ENCODE measurements around the gene XPO6. TPM values are rescaled to one million over a fixed set of nuclear protein-coding genes. Genes with fewer than 3 reads are reported as not detected.
A peak's percentile ranks its signal among the peaks of the same experiment; 100 is the strongest.

XPO6 gene
- total RNA-seq, 1 experiment from 2014 or later = 124 TPM

GRCh38 chr16:28081391-28081968, 130.3 kb downstream of the XPO6 start:
- H2BK20ac ChIP-seq (ENCODE audit: low read depth, low read length, poor library complexity, severe bottlenecking) = no peak overlapping the region
- no peak overlapping the region for H3K18ac ChIP-seq (ENCODE audit: insufficient read length, low read depth, low read length)
- H4K91ac ChIP-seq (ENCODE audit: insufficient read length, low read depth, low read length) = no peak overlapping the region
- H2BK5ac ChIP-seq (ENCODE audit: insufficient read length, low read length) = no peak overlapping the region
- no peak for DNase-seq
- no peak overlapping the region for H2BK12ac ChIP-seq (ENCODE audit: insufficient read length, low read depth, low read length)
- no peak overlapping the region; the same call in 1 of the 2 replicates for H3K14ac ChIP-seq (ENCODE audit: insufficient read depth, low read length)
- H2BK120ac ChIP-seq (ENCODE audit: low read depth, low read length, poor library complexity, severe bottlenecking) = no peak overlapping the region
- H4K20me1 ChIP-seq (ENCODE audit: control insufficient read depth, insufficient read depth, insufficient read length) = no peaks in the 10 kb centered on the region
- no peak overlapping the region for H3K4ac ChIP-seq (ENCODE audit: low read depth, low read length)
- no peak overlapping the region for H2BK15ac ChIP-seq (ENCODE audit: low read depth, low read length)
- H3K36me3 Mint-ChIP-seq (ENCODE audit: insufficient read depth in 1 of 3, low read depth in 3 of 3) = no peaks in the 10 kb centered on the region
- H3K9me3 ChIP-seq (ENCODE audit: control insufficient read depth, low read depth, low read length) = no peaks in the 10 kb centered on the region
- H3K23ac ChIP-seq (ENCODE audit: insufficient read length, low read depth, low read length) = no peak overlapping the region
- H3K27ac Mint-ChIP-seq = 0 out of 7 replicates have a peak overlapping the region, but pooled peaks of 1 of the 3 experiments have one; percentile 9
- H3K79me2 ChIP-seq (ENCODE audit: insufficient read depth, low read length) = no peaks in the 10 kb centered on the region
- TF ChIP-seq CTCF (conservative IDR thresholded peaks at IDR 0.05) = no peak
- H3K27me3 Mint-ChIP-seq (ENCODE audit: low read depth) = peaks cover 4% of the 10 kb centered on the region
- no peak overlapping the region for H3K56ac ChIP-seq (ENCODE audit: insufficient read length, low read depth, low read length)
- H2AFZ ChIP-seq (ENCODE audit: low read length) = no peak overlapping the region
- H3K9me3 Mint-ChIP-seq = no peaks in the 10 kb centered on the region
- H3K27ac ChIP-seq (ENCODE audit: insufficient read length, low read depth, low read length) = no peak overlapping the region
- no peak overlapping the region for H2AK5ac ChIP-seq (ENCODE audit: insufficient read length, low read length)
- H3K23me2 ChIP-seq (ENCODE audit: insufficient read length, low read depth, low read length, poor library complexity, severe bottlenecking) = no peaks in the 10 kb centered on the region
- no peak overlapping the region for H3K9ac ChIP-seq (ENCODE audit: extremely low read depth, insufficient read length, low read length)
- no peak overlapping the region for H4K5ac ChIP-seq (ENCODE audit: insufficient read length, low read depth, low read length)
- H4K8ac ChIP-seq (replicated peaks; ENCODE audit: insufficient read length, low read depth, low read length) = no peak overlapping the region
- no peaks in the 10 kb centered on the region for H3K4me1 ChIP-seq (ENCODE audit: insufficient read depth, low read length)
- H3K4me3 Mint-ChIP-seq = no peak overlapping the region
- H3K79me1 ChIP-seq (ENCODE audit: insufficient read depth, low read depth, low read length, poor library complexity, severe bottlenecking) = no peaks in the 10 kb centered on the region
- H3K27me3 ChIP-seq (ENCODE audit: insufficient read depth, low read length) = no peaks in the 10 kb centered on the region
- H3K4me2 ChIP-seq (ENCODE audit: insufficient read depth, insufficient read length, low read length) = no peak overlapping the region
- no CpG with 5 or more reads among the region's 9 CpGs for WGBS (ENCODE audit: extremely low coverage, insufficient read length, low lambda C conversion rate)
- no peak overlapping the region for H3T11ph ChIP-seq (ENCODE audit: low read length)
- peaks cover 0 to 2% of the 10 kb centered on the region in 2 experiments; a peak in 1 of 4 replicates for H3K4me1 Mint-ChIP-seq

All from H9 (cell line).